Skin of body (tissue), 2 donors: ENCODE measurements around the gene DNAJA1. TPM values are rescaled to one million over a fixed set of nuclear protein-coding genes. Genes with fewer than 3 reads are reported as not detected.
A peak's percentile ranks its signal among the peaks of the same experiment; 100 is the strongest.
"Not testable (repeated sequence)": the region's sequence is repeated elsewhere in the genome, so short reads cannot be mapped to it uniquely, and the experiment has no call there.

Experiments used
- DNase-seq: peaks from one replicate; lab custom pipeline; 2025; lab: John Stamatoyannopoulos, UW
- total RNA-seq: library from RNA; depleted of rRNA; stranded (reverse); fragments of >200 nt; gene quantifications from one replicate; pipeline ENCODE4 v1.2.3, GENCODE V29; 2014

DNAJA1 gene
- total RNA-seq, 1 donor from 2014 or later, result 66.0 TPM

- no peak for DNase-seq
Measured at GRCh38 chr9:33080534-33080933, 55.5 kb downstream of the DNAJA1 start.

DNA sequence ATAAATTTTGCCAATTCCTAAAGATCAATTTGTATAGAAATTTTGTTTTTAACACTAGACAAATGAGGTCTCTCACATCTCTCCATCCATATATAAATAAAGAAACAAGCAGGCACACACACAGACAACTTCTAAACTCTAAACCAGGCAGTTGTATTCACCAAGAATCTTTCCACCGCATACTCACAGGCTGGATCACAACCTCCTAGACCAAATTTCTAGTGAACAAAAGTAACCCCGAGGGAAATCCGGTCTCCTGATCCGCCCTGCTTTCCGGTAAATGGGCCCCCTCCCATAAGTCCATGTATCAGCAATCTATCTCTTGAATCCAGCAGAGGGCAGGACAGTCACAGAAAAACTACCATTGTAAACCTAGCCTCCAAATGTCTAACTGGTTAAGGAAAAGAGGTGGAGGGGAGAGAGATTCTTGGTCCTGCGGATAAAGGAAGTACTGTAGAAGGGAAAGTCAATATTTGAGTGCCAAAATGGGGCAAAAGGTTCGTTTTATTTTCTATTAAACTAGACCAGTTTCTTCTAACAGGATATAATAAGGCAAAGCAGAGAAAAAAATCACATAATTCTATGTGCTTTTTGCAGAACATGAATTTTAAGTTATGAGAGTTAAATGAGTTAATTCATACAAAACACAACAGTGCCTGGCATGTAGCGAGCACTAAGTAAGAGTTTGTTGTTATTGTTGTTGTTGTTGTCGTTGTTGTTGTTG lies 56.2 kb downstream of the DNAJA1 start:
- DNase-seq, result peak; percentile 83

GRCh38 chr9:33082128-33082527 lies 57.1 kb downstream of the DNAJA1 start:
- no peak for DNase-seq

GRCh38 chr9:33082538-33083326 lies 57.7 kb downstream of the DNAJA1 start:
- no peak for DNase-seq

DNA sequence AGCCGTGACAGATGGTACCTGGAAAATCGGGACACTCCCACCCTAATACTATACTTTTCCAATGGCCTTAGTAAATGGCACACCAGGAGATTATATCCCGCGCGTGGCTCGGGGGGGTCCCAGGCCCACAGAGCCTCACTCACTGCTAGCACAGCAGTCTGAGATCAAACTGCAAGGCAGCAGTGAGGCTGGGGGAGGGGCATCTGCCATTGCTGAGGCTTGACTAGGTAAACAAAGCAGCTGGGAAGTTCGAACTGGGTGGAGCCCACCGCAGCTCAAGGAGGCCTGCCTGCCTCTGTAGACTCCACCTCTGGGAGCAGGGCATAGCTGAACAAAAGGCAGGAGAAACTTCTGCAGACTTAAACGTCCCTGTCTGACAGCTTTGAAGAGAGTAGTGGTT lies 60.6 kb downstream of the DNAJA1 start:
- not testable (repeated sequence) for DNase-seq

Other genes starting within 250 kb of the DNAJA1 start
- gene TMEM215, start 241.7 kb upstream of the DNAJA1 start, total RNA-seq, result 0.39 TPM
- 34.0 TPM for gene APTX, start 23.6 kb upstream of the DNAJA1 start, total RNA-seq
- gene SMU1, start 51.4 kb downstream of the DNAJA1 start, total RNA-seq, result 25.7 TPM
- gene B4GALT1, start 142.1 kb downstream of the DNAJA1 start, total RNA-seq, result 30.8 TPM
- gene SPINK4, start 214.9 kb downstream of the DNAJA1 start, total RNA-seq, result not detected
- gene BAG1, start 239.4 kb downstream of the DNAJA1 start, total RNA-seq, result 64.7 TPM
- gene CHMP5, start 239.8 kb downstream of the DNAJA1 start, total RNA-seq, result 53.4 TPM